GM19397 (cell line): ENCODE results near the gene BIRC7.

Source experiments
- ATAC-seq: cut with Tn5 transposase; IDR thresholded peaks from one replicate; pipeline ENCODE4 v1.9.1; 2021; ENCODE audit warnings: mild to moderate bottlenecking, moderate library complexity; ENCODE audit not compliant: unreplicated experiment

The BIRC7 gene

GRCh38 chr20:63261795-63262528, 26.3 kb downstream of the BIRC7 start:
- no peak for ATAC-seq

GRCh38 chr20:63262836-63263235, 27.1 kb downstream of the BIRC7 start:
- no peak for ATAC-seq

- ATAC-seq: no peak
Measured at GRCh38 chr20:63264000-63264399, 28.3 kb downstream of the BIRC7 start.

DNA sequence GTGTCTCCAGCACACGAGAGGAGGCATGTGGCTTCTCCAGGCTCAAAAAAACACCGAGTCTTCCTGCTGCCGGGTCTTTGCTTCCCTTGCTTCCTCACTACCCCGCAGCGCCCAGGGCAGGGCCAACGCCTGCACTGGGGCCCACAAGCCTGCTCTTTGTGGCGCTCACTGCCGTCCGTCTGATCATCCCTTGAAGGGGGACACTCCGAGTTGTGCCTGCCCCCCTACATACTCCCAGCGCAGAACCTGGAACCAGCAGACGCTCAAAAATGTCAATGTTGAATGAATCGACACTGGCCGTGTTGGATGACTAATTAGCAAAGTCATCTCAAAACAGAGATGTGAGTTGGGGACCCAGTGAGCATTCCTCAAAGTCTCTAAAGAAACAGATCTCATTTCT, 28.8 kb downstream of the BIRC7 start:
- ATAC-seq: no peak

- no peak for ATAC-seq
Measured at GRCh38 chr20:63265891-63266515, 30.3 kb downstream of the BIRC7 start.

DNA sequence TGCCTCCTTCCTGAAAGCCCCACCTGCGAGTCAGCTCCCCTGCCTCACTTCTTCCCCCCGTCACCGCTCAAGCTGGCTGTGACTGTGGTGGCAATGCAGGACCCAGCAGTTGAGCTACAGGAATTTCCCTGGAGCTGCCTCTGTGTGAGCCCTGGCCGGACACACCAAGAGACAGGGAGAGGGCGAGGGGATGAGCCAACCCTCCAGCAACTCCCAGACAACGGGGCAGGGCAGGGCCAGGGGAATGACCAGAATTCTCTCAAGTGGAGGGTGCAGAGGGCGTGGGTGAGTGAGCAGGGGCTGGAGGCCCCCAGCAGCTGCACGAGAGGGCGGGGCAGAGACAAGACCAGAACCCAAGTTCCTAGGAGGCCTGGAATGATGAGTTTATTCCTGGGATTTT, 32.0 kb downstream of the BIRC7 start:
- no peak for ATAC-seq

GRCh38 chr20:63268256-63268655, 32.6 kb downstream of the BIRC7 start:
- ATAC-seq: no peak

- ATAC-seq: no peak
Measured at GRCh38 chr20:63268671-63269439, 33.1 kb downstream of the BIRC7 start.

DNA sequence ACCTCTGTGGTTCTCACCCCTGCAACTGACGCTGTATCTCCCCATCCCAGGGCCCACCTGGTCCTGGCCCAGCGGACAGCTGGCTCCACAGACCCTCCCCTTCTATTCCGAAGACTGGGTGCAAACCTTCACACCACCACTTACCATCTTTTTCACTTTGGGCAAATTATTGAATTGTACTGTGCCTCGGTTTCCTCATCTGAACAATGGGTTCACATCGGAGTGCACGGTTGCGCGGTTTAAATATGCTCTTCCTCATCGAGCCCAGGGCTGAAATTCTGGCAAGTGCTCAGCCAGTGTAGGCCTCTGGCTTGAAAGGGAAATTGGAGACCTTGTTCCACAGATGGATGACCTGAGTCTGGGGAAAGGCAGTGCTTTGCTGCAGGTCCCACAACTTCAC, 34.0 kb downstream of the BIRC7 start:
- ATAC-seq: no peak

DNA sequence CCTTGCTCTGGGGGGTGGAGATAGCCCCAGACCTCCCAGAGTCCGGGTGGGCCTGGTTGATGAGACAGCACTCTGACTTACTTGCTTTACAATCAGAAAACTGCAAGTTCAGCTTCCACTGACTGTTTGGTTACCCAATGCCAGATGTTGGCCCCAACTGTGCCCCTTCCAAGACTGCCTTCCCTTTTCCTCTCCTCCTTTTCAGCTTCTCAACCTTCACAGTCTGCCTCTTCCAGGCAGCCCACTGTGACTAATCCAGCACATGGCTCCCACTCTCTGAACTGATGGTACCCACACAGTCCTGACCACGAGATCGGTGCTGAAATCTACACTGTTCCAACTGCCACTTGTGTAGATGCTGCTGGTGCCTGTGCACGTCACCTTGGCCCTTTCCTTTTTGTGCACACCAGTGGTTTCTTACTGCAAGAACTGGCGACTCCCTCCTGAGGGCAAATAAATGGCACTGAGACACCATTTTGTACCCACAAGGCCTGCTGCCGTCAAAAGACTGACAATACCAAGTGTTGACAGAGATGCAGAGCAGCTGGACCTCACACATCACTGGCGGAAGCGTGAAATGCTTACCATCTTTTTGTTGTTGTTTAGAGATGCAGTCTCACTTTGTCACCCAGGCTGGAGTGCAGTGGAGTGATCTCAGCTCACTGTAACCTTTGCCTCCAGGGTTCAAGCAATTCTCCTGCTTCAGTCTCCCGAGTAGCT, 35.1 kb downstream of the BIRC7 start:
- no peak for ATAC-seq

GRCh38 chr20:63272105-63273058, 36.7 kb downstream of the BIRC7 start, which contains the start of gene ARFGAP1:
TSS of gene ARFGAP1 (plus strand) at chr20:63272813. CDS start at chr20:63275581, 2,768 bp downstream.
- peak; percentile 85 for ATAC-seq

GRCh38 chr20:63273059-63273579, 37.4 kb downstream of the BIRC7 start:
- ATAC-seq: no peak

DNA sequence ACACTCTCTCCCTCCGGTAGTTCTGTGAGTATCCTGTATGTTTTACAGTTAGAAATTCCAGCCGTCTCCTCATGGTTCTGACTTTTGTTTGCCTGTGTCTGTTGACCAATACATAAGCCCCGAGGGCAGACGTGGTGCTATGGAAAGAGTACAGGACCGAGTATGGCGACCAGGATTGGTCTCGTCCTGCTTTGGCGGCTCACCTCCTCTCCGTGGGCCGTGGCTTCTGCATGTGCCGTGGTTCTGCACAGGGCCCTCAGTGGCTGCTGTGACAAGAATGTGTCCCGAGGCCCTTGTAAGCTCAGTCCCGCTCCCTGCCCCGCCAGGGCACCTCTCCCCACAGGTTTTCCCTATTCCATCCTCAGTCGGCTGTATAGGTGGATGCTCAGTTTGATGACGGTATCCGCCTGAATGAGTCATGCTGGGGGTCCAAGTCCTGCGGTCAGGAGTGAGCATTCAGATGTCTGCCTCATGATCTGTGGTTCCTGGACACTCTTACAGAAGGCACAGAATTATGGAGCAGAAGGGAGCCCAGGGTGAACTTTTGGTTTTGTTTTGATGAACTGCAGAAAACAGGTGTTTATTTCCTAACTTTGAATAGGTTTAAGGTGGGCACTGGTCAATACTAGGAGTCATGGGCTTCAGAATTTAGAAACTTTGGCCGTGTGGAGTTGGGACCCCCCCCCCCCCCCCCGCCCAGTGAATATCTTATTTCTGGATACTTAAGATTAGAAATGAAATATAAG, 38.1 kb downstream of the BIRC7 start:
- no peak for ATAC-seq

- no peak for ATAC-seq
Measured at GRCh38 chr20:63274381-63275228, 38.9 kb downstream of the BIRC7 start.

DNA sequence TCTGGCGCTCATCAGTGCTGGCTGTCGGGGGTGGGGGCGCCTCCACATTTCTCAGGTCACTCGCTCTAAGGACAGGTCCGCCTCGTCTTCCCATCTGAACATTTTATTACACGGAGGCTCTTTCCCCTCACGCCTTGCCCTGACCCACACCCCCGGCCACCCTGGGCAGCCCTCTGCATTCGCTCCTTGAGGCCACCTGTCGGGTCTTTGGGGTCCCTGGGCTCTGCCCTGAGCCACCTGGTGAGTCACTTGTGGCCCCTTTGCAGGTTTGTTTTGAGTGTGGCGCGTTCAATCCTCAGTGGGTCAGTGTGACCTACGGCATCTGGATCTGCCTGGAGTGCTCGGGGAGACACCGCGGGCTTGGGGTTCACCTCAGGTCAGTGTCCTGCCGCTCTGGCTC, 40.1 kb downstream of the BIRC7 start:
- ATAC-seq: no peak

- no peak for ATAC-seq
Measured at GRCh38 chr20:63276956-63277355, 41.3 kb downstream of the BIRC7 start.

GRCh38 chr20:63277466-63278272, 42.0 kb downstream of the BIRC7 start:
- no peak for ATAC-seq
